Measurements from ENCODE around the gene SP3.

SP3 gene

GRCh38 chr2:173996766-173997165, 31.6 kb upstream of the SP3 start:
- DNase-seq = no peak

- DNase-seq = no peak
Observed at GRCh38 chr2:173993459-173993858, 28.3 kb upstream of the SP3 start.

DNA sequence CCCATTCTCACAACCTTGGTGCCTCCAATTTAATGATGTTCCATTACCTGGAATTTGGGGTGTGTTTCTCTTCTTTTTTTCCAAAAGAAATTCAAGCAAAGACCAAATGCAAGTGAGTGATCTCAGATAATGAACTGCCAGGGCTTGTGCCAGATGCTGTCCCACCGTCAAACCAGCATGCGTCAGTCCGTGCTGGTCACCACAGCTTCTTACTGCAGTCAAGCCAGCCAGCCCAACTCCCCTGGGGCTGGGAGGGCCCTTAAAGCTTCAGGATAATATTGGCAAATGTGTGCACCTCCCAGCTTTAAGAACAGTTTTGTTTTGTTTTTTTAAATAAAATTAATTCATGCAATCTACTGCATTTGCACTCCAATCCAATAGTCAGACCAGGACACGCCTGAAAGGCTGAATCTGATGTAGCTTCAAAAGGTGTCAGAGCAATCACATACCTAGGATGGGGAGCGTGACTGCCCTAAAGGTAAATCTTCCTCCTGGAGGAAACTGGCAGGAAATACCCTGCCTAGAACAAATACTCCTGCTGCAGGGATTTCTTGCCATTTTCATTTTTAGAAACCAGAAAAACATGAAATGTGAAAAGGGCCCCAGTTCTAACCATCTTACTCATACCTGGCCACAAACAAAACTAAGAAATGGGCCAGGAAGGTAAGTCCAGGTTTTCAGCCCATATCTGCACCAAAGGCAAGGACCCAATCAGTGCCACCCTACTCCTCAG, 26.8 kb upstream of the SP3 start:
- no peak for DNase-seq

DNA sequence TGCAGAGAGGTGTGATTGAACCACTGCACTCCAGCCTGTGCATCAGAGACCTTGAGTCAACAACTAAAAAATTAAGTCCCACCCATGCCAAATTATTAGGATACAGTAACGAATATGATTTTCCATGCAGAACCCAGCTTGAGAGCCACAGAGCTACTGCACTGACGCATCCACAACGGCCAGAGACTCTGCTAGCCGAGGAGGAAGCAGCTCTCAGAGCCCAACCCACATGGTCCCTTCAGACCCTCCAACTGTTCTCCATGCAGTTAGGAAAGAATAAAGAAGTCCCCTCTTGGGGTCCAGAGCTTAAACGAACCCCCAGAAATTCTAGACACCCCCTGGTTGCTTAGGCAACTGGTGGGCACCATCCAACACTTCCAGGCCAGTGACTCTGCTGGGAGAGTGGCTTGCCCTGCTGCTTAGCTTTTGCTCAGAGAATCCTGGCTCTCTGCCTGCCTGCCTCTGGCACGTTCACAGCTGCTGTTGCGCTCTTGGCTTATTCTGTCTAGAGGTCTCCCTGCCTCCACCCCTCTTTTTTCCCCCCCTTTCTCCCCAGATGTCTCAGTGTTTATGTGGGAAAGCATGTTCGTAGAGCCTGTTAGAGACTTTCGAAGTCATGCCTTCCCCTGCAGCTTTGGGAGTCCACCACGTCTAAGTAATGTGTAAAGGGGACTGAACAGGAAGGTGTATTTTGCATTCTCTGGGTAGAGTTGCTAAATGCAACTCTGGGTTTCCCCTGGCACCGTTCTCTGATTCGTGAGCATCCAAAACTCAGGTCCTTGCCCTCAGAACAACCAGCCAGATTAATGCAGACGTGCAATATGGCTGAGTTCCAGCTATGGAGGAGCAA, 26.0 kb upstream of the SP3 start:
- no peak for DNase-seq

GRCh38 chr2:173990245-173990644, 25.1 kb upstream of the SP3 start:
- no peak for DNase-seq

DNA sequence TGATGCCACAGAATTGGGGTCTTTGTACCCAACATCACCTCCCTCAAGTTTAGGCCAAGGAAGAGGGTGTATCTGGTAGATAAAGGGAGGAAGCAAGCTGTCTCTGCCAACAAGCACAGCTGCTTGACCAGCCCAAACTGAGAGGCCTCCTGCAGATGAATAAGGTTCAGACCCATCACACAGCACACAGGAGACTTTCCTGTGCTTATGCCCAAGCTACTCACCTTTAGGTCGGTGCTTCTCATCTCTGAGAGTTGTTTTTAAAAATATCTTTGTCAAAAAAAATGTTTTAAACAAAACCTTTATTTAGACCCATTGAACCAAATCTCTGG, 24.7 kb upstream of the SP3 start:
- no peak for DNase-seq

- DNase-seq = no peak
Observed at GRCh38 chr2:173989160-173989883, 24.1 kb upstream of the SP3 start.

DNA sequence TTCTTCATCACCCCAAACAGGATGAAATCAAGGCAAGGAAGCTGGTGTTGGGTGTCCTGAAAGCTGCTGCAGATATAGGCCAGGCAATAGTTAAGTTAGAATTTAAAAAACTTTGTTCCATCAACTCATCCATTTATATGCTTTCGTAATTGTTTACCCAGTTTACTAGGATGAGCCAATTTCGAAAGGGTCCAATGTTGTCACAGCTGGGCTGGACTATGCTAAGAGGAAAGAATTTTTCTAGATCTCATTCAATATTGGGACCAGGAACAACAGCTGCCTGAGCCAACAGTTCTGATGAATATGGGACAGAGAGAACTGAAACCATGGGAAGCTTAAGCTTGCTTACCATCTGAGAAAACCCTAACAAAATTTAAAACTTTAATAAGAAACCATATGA, 21.6 kb upstream of the SP3 start:
- no peak for DNase-seq

- no peak for DNase-seq
Observed at GRCh38 chr2:173985605-173985992, 20.4 kb upstream of the SP3 start.

GRCh38 chr2:173984866-173985604, 19.9 kb upstream of the SP3 start:
- no peak for DNase-seq

DNA sequence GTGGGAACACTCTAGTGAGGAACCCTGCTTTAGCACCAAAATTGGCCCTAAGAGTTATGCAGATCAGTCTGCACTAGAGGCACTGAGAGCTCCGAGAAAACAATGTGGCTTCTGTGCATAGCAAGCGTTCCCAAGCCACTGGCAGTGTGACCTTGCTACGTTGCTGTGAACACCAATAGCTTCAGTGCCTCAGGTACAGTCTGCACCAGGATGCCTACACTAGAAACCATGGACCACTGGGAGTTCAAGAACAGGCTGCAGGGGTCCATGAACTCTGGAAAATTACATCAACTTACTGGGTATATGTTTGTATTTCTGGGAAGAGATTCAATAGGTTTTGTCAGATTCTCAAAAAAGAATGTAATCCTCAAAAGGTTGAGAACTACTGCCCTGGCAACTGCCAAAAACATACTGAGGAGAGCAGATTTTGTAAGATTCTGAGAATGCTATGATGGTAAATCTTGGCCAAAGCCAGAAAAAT, 18.3 kb upstream of the SP3 start:
- DNase-seq = no peak

DNA sequence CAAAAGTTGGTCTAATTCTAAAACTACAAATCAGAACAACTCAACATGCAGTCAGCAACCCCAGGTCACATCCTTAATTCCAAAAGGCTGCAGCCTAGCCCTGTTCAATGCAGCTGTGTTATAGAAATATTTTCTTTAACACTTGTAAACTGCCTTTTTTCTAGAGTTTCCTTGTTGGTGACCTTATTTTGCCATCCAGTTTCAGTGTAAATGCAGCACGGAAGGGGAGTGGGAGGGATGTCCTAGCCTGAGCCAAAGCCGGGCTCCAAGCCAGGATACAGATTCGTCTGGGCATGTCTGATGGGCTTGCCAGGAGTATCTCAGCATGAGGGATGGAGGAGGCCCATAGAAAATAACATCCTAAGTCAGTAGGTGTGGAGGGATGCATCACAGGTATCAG, 17.7 kb upstream of the SP3 start:
- no peak for DNase-seq

DNA sequence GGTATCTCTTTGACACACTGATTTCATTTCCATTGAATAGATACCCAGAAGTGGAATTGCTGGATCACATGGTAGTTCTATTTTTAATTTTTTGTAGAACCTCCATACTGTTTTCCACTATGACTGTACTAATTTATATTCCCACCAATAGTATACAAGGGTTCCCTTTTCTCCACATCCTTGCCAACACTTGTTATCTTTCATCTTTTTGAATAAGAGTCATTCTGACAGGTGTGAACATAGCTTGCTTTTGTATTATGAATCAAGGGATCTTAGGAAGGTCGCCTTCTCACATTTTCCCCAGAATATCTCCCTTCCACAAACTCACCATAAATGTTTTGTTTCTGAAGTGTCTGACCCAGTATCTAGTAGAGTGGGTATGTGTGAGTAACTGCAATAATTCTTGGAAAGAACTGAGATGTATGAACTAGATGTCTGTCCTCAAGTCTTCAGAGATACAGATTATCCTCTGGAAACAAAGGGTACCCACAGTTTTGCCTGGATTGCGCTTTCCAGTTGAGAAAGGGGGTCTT, 17.1 kb upstream of the SP3 start:
- no peak for DNase-seq

- DNase-seq = no peak
Observed at GRCh38 chr2:173981520-173981919, 16.3 kb upstream of the SP3 start.

GRCh38 chr2:173979751-173980351, 14.7 kb upstream of the SP3 start:
- DNase-seq = no peak

- no peak for DNase-seq
Observed at GRCh38 chr2:173978447-173978846, 13.3 kb upstream of the SP3 start.

DNA sequence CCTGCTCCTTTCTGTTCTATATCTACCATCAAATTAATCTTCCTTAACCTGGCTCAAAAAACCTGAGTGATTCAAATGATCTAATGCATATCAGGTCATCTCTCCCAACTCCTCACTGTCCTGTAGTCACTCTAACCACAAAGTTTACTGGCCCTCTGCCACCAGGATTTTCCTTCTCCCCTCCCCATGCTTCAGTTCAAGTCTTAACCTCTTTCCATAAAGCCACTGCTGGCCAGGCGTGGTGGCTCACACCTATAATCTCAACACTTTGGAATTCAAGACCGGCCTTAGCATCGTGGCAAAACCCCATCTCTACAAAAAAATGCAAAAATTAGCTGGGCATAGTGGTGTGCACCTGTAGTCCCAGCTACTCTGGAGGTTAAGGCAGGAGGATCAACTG, 7.5 kb upstream of the SP3 start:
- no peak for DNase-seq

DNA sequence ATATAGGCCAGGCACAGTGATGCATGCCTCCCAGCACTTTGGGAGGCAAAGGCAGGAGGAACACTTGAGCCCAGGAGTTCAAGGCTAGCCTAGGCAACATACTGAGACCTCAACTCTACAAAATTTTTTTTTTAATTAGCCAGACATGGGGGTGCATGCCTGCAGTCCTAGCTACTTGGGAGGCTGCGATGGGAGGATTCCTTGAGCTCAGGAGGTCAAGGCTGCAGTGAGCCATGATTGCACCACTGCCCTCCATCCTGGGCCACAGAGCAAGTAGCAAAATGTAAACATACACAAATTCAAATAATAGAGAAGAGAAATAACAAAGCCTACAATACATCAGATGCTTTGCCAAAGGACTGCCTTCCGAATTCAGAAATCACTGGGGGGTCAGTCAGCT, 7.0 kb upstream of the SP3 start:
- no peak for DNase-seq

GRCh38 chr2:173970516-173970924, 5.3 kb upstream of the SP3 start:
- DNase-seq = no peak

DNA sequence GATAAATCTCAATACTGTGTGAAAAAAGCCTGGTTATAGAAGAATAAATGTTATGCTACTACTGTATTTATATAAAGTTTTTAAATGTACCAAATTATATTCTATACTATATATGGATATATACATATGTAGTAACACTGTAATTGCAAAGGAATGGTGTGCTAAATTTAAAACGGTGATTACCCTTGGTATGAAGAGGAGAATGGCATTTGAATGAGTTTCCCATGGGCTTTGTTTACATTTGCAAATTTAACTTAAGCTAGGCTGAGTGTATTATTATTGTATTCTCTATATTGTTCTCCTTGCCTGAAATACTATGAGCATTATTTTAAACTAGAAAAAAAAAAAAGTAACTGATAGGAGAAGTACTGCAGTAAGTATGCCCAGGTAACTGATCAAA, 4.7 kb upstream of the SP3 start:
- no peak for DNase-seq

- no peak for DNase-seq
Observed at GRCh38 chr2:173968551-173968950, 3.4 kb upstream of the SP3 start.
